Muscle layer of colon (tissue), 2 donors: Measurements from ENCODE around the gene TNNC2.
"Not testable (repeated sequence)": the region's sequence is repeated elsewhere in the genome, so short reads cannot be mapped to it uniquely, and the experiment has no call there.

Experiments
- H3K27ac ChIP-seq: one replicate; pipeline ENCODE4 v1.7.0; 2013; ENCODE audit warnings: low read depth, mild to moderate bottlenecking, low read length, moderate library complexity
- H3K27me3 ChIP-seq, 2 donors: one replicate each; pipeline ENCODE4 v1.7.0; 2013; ENCODE audit warnings: low read length in 2 of 2, mild to moderate bottlenecking in 2 of 2; ENCODE audit not compliant: insufficient read depth in 2 of 2, control insufficient read depth in 1 of 2
- H3K36me3 ChIP-seq: one replicate; pipeline ENCODE4 v1.7.0; 2013; ENCODE audit warnings: mild to moderate bottlenecking, low read length; ENCODE audit not compliant: insufficient read depth
- H3K4me1 ChIP-seq: one replicate; pipeline ENCODE4 v1.7.0; 2013; ENCODE audit warnings: mild to moderate bottlenecking, low read length; ENCODE audit not compliant: insufficient read depth
- H3K4me3 ChIP-seq, 2 donors: one replicate each; pipeline ENCODE4 v1.7.0; 2013; ENCODE audit warnings: low read length in 2 of 2, low read depth in 1 of 2, mild to moderate bottlenecking in 1 of 2, moderate library complexity in 1 of 2
- H3K9ac ChIP-seq: one replicate; pipeline ENCODE4 v1.7.0; 2013; ENCODE audit warnings: low read length
- H3K9me3 ChIP-seq: one replicate; pipeline ENCODE4 v1.7.0; 2013; ENCODE audit warnings: mild to moderate bottlenecking, low read length
- donor health status: abdominal sarcoma.
- donor health status: Adenocarcinoma of cecum.

The TNNC2 gene

DNA sequence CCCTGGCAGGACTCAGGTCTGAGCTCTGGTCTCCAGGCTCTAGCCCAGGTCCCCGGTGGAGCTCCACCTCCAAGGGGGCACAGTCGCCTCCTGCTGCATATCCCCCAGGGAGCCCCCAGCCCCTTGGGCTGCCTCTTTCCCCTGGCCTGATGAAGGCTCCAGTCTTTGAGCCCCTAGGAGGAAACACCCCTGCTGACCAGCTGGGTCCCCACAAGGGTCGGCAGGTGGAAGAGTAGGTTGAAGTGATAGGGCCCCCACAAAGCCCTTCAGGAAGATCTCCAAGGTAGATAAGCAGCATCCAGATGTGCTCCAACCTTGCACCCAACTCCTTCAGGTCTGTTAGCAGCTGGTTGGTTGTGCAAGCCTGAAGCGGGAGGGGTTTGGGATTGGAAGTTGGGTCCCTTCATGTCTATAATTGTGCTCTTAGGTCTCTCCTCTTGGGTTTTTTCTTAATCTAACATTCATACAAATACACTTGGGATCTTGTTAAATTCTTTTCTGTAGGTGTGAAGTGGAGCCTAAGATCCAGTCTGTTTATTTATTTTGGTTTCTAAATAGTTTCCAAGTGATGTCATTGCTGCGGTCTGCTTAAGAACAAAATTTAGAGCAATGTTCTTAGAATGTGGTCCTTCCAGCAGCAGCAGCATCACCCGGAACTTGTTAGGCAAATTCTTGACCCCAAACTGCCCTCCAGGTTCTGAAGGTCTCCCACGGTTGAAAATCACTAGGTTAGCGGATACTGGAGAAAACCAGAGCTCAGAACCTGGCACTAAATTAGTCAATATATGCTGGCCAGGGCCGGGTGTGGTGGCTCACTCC, 9.5 kb downstream of the TNNC2 start:
- H3K4me1 ChIP-seq, result peaks cover 13% of the 10 kb centered on the region
- H3K36me3 ChIP-seq, result no peaks in the 10 kb centered on the region
- peaks cover 0 to 2% of the 10 kb centered on the region in 2 donors for H3K27me3 ChIP-seq
- no peak overlapping the region for H3K4me3 ChIP-seq
- no peak overlapping the region for H3K27ac ChIP-seq
- no peaks in the 10 kb centered on the region for H3K9me3 ChIP-seq
- H3K9ac ChIP-seq, result no peak overlapping the region

DNA sequence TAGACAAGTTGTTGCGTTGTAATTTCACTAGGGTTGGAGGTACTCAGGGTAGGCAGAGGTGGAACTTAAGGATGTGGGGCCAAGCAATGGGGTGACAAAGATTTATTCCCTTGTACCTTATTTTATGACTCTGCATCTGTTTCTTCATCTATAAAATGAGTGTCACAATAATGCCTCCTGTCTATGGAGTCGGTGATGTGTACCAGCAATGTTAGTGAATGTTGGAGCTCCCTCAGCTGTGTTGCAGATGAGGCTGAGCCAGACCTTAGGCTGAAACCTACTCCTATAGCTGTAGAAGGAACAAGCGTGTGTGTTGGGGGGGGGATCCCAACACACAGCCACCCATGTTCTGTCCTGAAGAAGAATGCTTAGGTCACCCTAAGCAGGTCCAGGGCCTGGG, 10.2 kb downstream of the TNNC2 start:
- Histone ChIP-seq H3K9ac (no peak overlapping the region), H3K27me3 (no peaks in the 10 kb centered on the region), H3K27ac (no peak overlapping the region), H3K4me3 (no peak overlapping the region), H3K4me1 (peaks cover 14% of the 10 kb centered on the region), H3K36me3 (no peaks in the 10 kb centered on the region), H3K9me3 (no peaks in the 10 kb centered on the region)

DNA sequence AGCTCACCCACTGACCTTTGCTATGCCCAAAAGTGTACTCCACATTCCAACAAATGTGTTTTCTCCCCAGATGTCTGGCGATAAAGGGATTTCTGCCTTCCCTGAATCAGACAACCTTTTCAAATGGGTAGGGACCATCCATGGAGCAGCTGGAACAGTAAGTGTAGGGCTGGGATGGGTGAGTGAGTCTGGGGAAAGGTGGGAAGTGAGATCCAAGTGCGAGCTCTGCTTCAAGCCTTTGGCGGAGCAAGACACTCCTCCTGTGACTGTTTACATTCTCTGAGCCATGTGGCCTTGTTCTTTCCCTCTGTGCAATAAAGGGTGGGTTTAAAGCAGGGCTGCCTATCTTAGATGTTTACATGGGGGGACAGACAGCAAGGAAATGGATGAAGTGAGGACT, 12.8 kb downstream of the TNNC2 start:
- H3K4me3 ChIP-seq, result no peak overlapping the region
- H3K27ac ChIP-seq, result no peak overlapping the region
- H3K4me1 ChIP-seq, result peaks cover 14% of the 10 kb centered on the region
- no peaks in the 10 kb centered on the region for H3K27me3 ChIP-seq
- no peaks in the 10 kb centered on the region for H3K9me3 ChIP-seq
- no peak overlapping the region for H3K9ac ChIP-seq
- peaks cover 22% of the 10 kb centered on the region for H3K36me3 ChIP-seq

DNA sequence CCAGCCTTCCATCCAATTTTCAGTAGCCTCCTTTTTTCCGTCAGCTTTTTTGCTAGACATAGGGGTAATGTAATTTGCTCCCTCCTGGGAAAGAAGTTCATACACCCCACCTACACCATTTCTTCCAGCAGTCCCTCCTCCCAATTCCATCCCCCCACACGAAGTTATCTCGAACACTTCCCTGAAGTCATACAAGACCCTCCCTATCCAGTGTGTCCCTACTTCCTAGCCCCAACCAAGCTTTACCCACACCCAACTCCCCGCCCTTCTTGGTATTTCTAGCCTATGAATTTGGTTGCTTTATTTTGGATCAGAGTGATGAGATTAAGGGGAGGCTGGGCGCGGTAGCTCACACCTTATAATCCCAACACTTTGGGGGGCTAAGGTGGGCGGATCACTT, 13.6 kb downstream of the TNNC2 start:
- peaks cover 31% of the 10 kb centered on the region for H3K36me3 ChIP-seq
- H3K27ac ChIP-seq, result no peak overlapping the region
- H3K4me3 ChIP-seq, result no peak overlapping the region
- no peak overlapping the region for H3K9ac ChIP-seq
- no peaks in the 10 kb centered on the region for H3K9me3 ChIP-seq
- peaks cover 14% of the 10 kb centered on the region for H3K4me1 ChIP-seq
- no peaks in the 10 kb centered on the region for H3K27me3 ChIP-seq

DNA sequence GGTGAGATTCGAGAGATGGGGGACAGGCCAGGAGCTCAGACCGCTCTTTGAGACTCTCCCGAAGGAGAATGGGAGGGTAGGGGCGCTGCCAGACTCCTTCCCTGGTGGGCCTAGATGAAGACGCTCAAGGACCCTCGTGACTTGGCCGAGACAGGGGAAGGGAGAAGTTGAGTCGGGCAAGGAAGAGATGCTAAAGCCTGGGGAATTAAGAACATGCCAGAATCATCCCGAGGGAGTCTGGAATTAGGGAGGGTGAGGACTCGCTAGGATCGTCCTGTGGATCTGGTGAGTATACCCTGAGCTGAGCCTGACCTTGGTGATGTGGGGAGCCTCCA, 14.1 kb downstream of the TNNC2 start:
- Histone ChIP-seq H3K4me1 (peaks cover 14% of the 10 kb centered on the region), H3K36me3 (peaks cover 31% of the 10 kb centered on the region), H3K9ac (no peak overlapping the region), H3K27me3 (no peaks in the 10 kb centered on the region), H3K27ac (no peak overlapping the region), H3K9me3 (no peaks in the 10 kb centered on the region), H3K4me3 (peak overlapping the region; percentile 17 to 50)

DNA sequence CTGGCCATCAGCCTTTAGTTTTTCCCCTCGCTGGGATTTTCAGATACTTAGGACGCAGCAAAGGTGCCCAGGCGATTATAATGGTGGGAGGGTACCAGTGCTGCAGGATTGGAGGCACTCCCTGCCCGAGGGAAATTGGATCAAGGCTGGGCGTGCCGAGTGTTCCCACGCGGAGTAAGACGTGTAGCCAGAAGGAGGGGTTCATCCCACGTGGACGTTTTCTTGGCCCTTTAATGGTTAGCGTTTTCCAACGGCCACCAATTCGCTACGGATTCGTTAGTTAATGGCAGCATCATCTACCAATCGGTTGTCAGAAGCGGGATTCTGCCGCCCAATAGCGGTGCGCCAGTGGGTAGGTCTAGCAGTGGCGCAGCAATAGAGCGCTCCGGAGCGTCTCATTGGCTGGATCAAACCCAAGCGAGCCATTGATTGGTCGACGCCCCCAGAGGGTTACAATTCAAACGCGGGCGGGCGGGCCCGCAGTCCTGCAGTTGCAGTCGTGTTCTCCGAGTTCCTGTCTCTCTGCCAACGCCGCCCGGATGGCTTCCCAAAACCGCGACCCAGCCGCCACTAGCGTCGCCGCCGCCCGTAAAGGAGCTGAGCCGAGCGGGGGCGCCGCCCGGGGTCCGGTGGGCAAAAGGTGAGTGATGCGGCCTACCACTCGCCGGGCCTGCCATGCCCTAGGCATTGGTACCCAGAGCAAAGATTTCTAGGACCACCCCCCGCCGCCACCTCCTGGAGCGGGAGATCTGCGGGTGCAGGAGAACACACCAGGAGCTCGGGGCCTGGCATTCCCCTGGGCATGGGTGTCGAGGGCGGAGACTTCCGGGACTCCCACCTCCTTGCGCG, 14.7 kb downstream of the TNNC2 start, which contains the start of gene UBE2C:
Gene UBE2C (plus strand): TSS at position 488 of the 849 bp plus-strand sequence. CDS start 52 bp downstream, at position 540.
- Histone ChIP-seq H3K9ac (peak within 1 kb of the TSS; percentile 57), H3K4me3 (peak within 1 kb of the TSS; percentile 30 to 75), H3K4me1 (peaks cover 8% of the 10 kb centered on the region), H3K27ac (peak within 1 kb of the TSS; percentile 64), H3K9me3 (no peaks in the 10 kb centered on the region), H3K36me3 (peaks cover 31% of the 10 kb centered on the region), H3K27me3 (no peaks in the 10 kb centered on the region)

DNA sequence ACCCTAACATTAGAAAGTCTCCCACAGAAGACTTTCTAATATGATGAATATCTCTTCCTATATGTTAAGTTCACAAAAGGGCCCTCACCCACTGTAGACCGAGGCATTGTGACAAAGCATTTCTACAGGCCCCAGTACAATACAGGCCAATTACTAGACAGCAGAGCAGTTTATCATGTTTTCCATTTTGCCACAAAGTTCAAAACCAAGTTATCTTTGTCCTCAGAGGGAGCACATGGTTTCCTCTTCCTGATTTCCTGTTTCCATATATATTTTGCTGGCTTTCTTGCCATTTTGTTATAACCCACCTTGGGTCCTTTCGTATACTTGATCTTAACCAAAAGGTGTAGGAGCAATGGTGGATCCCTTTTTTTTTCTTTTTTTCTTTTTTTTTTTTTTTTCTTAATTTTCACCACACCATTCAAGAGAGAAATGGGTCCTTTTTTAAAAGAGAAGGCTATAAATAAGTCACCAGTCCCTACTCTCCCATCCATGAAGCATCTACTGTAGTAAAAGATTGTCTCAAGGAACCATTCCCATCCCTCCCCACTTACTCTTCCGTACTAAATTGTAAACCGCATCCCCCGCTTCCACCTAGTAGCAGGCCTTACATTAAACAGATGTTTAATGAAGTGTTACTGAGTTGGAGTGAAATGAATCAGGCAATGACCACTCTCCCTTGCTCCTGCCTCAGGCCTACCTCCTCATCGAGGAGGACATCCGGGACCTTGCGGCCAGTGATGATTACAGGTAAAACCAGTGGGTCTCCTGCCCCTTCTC, 16.7 kb downstream of the TNNC2 start:
- Histone ChIP-seq H3K9ac (no peak overlapping the region), H3K27me3 (no peaks in the 10 kb centered on the region), H3K36me3 (peaks cover 46% of the 10 kb centered on the region)

DNA sequence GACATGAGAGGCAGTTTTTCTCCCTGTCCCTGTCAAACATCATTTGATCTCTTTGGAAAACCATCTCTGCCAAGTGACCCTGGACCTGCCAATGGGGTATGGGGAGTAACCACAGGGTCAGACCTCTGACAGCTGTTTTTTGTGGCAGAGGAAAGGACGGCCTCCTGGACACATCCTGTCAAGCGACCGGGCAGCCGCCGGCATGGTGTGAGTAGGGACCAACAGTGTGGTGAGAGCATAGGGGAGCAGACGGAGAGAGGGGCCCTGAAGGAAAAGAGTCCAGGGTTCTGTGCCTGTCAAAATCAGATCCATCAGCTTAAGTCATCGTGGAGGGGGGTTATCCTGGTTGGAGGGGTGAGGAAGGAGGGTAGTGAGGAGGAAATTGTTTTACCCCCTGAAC, 25.3 kb downstream of the TNNC2 start:
- Histone ChIP-seq H3K36me3 (peaks cover 66% of the 10 kb centered on the region), H3K4me3 (no peak overlapping the region), H3K4me1 (peaks cover 6% of the 10 kb centered on the region), H3K27me3 (no peaks in the 10 kb centered on the region), H3K9ac (no peak overlapping the region), H3K9me3 (no peaks in the 10 kb centered on the region), H3K27ac (no peak overlapping the region)

More for the DNA sequence above, 16.7 kb downstream of the TNNC2 start:
- H3K4me1 ChIP-seq, result peaks cover 8% of the 10 kb centered on the region
- H3K4me3 ChIP-seq, result no peak overlapping the region
- H3K27ac ChIP-seq, result no peak overlapping the region
- no peaks in the 10 kb centered on the region for H3K9me3 ChIP-seq

DNA sequence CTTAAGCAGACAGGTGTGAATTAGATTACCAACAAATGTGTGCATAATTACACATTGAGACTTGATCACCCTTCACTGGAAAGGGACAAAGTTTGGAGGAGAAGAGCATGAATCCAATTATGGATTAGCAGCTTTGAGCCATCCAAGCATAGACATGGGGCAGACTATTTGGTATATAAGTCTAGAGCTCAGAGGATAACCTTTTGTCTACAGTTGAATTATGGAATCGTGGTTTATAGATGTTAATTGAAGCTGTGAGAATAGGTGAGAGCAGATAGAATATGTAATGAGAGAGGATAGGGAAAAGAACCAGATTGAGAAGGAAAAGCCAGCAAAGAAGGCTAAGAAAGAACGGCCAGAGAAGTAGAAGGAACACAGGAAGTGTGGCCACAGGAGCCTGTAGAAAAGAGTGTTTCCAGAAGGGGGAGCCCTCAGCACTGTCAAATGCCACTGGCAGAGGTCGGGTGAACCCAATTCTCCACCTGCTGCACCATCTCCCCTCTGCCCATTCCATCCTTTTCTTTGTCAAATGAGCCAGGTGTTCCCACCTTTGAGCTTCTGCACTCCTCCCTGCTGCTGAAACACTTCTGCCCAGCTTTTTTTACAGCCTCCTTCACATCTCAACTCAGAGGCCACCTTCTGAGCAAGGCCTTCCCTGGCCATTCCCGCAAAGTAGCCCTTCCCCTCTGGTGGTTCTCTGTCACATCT, 28.0 kb downstream of the TNNC2 start:
- Histone ChIP-seq H3K27me3 (no peaks in the 10 kb centered on the region), H3K4me1 (peaks cover 6% of the 10 kb centered on the region), H3K36me3 (peaks cover 65% of the 10 kb centered on the region), H3K9me3 (no peaks in the 10 kb centered on the region), H3K9ac (no peak overlapping the region), H3K27ac (no peak overlapping the region), H3K4me3 (no peak overlapping the region)

DNA sequence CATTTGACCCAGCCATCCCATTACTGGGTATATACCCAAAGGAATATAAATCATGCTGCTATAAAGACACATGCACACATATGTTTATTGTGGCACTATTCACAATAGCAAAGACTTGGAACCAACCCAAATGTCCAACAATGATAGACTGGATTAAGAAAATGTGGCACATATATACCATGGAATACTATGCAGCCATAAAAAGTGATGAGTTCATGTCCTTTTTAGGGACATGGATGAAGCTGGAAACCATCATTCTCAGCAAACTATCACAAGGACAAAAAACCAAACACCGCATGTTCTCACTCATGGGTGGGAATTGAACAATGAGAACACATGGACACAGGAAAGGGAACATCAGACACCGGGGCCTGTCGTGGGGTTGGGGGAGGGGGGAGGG, 29.2 kb downstream of the TNNC2 start:
- not testable (repeated sequence) for H3K9me3 ChIP-seq, H3K27me3 ChIP-seq, H3K4me1 ChIP-seq, H3K9ac ChIP-seq, H3K27ac ChIP-seq, H3K4me3 ChIP-seq
- peaks cover 59% of the 10 kb centered on the region for H3K36me3 ChIP-seq

DNA sequence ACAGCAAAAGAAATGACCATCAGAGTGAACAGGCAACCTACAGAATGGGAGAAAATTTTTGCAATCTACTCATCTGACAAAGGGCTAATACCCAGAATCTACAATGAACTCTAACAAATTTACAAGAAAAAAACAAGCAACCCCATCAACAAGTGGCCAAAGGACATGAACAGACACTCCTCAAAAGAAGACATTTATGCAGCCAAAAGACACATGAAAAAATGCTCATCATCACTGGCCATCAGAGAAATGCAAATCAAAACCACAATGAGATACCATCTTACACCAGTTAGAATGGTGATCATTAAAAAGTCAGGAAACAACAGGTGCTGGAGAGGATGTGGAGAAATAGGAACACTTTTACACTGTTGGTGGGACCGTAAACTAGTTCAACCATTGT, 29.6 kb downstream of the TNNC2 start:
- not testable (repeated sequence) for H3K4me3 ChIP-seq, H3K27ac ChIP-seq, H3K9ac ChIP-seq, H3K27me3 ChIP-seq, H3K9me3 ChIP-seq
- H3K36me3 ChIP-seq, result peaks cover 54% of the 10 kb centered on the region
- H3K4me1 ChIP-seq, result peaks cover 10% of the 10 kb centered on the region
